Measurements from ENCODE around the gene EEF1A2. TPM values are rescaled to one million over a fixed set of nuclear protein-coding genes. Genes with fewer than 3 reads are reported as not detected.

Gene EEF1A2
- total and polyA plus RNA-seq, 2 experiments from 2014 or later, result 1.3 to 37.1 TPM

DNA sequence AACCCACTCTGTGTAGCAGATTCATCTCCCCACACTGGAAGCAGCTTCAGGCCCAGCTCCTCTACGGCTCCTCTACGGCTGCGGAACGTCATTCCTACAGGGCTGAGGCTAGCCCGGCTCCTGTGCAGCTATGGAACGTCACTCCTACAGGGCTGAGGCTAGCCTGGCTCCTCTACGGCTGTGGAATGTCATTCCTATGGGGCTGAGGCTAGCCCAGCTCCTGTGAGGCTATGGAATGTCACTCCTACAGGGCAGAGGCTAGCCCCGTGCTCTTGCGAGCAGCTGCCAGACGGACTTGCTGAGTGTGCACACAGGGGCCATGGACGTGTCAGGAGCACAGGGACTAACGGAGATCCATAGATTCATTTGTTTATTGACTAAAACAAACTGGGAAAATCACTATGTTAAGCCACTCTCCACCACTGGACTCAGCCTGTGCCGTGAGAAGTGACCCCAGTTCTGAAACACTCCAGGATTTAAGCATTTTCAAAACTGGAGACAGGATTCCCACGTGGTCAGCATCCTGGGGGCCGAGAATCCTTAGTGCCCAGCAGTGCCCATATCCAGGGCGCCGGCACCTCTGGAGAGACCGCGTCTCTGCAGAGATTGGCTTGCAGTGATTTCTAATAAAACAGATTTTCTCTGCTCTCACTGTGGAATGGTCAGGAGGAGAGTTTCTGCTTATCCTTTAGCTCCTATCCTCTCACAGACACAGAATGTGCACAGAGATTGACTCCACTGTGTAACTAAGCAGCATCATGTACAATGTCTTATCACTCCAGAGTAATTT, 31.4 kb downstream of the EEF1A2 start:
- H3K36me3 Mint-ChIP-seq (ENCODE audit: low read depth), result no peaks in the 10 kb centered on the region; the same call in 2 of the 3 replicates
- DNase-seq (ENCODE audit: low spot score) (no peak), ATAC-seq (no peak)
- Histone ChIP-seq H3K79me2 (replicated peaks; ENCODE audit: insufficient read depth) (peaks cover 86% of the 10 kb centered on the region), H3K27me3 (ENCODE audit: insufficient read depth) (no peaks in the 10 kb centered on the region), H3K36me3 (ENCODE audit: insufficient read depth) (no peaks in the 10 kb centered on the region), H3K27ac (ENCODE audit: low read depth) (no peak overlapping the region), H2AFZ (no peak overlapping the region), H3K4me1 (ENCODE audit: insufficient read depth) (peaks cover 7% of the 10 kb centered on the region; the same call in 1 of the 2 replicates), H4K20me1 (replicated peaks; ENCODE audit: insufficient read depth) (no peaks in the 10 kb centered on the region; the same call in none of the 2 replicates), H3F3A (replicated peaks; ENCODE audit: low read depth) (no peaks in the 10 kb centered on the region), H3K4me2 (no peak overlapping the region), H3K9me2 (ENCODE audit: insufficient read depth) (no peaks in the 10 kb centered on the region), H3K4me3 (no peak overlapping the region)
- peaks cover 16% of the 10 kb centered on the region for H3K27me3 Mint-ChIP-seq (ENCODE audit: insufficient read depth, low read depth, poor library complexity)
- H3K4me3 Mint-ChIP-seq, result no peak overlapping the region; the same call in 2 of the 3 replicates
- no peaks in the 10 kb centered on the region for H3K9me3 Mint-ChIP-seq
- TF ChIP-seq, protein P1, sequence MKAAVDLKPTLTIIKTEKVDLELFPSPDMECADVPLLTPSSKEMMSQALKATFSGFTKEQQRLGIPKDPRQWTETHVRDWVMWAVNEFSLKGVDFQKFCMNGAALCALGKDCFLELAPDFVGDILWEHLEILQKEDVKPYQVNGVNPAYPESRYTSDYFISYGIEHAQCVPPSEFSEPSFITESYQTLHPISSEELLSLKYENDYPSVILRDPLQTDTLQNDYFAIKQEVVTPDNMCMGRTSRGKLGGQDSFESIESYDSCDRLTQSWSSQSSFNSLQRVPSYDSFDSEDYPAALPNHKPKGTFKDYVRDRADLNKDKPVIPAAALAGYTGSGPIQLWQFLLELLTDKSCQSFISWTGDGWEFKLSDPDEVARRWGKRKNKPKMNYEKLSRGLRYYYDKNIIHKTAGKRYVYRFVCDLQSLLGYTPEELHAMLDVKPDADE (IDR thresholded peaks at IDR 0.05), result no peak
- H3K4me1 Mint-ChIP-seq, result peaks cover 38% of the 10 kb centered on the region
- H3K27ac Mint-ChIP-seq, result no peak overlapping the region

DNA sequence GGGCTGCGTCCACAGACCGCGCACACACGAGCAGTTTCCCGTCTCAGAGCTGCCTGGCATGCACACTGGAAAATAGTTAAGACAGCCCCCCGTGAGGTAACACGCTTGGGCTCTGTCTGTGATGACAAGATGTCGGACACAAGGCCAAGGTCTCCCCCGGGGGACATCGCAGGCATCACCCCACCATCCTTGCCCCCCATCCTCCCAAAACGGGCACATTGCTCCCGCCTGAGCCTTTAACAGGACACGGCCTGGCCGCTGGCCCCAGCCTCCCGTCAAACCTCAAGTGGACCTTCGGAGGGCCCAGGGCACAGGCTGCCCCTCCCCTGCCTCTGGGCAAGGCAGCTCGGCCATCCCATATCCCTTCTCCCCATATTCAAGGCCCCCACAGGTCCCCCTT, 32.0 kb downstream of the EEF1A2 start:
- Mint-ChIP-seq H3K27ac (no peak overlapping the region), H3K4me3 (no peak overlapping the region; the same call in 2 of the 3 replicates), H3K9me3 (no peaks in the 10 kb centered on the region), H3K4me1 (peaks cover 40% of the 10 kb centered on the region), H3K36me3 (ENCODE audit: low read depth) (no peaks in the 10 kb centered on the region; the same call in 2 of the 3 replicates), H3K27me3 (ENCODE audit: insufficient read depth, low read depth, poor library complexity) (peaks cover 17% of the 10 kb centered on the region)
- Histone ChIP-seq H3K27ac (ENCODE audit: low read depth) (no peak overlapping the region), H3K27me3 (ENCODE audit: insufficient read depth) (no peaks in the 10 kb centered on the region), H3K4me3 (no peak overlapping the region), H3F3A (replicated peaks; ENCODE audit: low read depth) (no peaks in the 10 kb centered on the region), H3K9me2 (ENCODE audit: insufficient read depth) (no peaks in the 10 kb centered on the region), H2AFZ (no peak overlapping the region), H3K4me1 (ENCODE audit: insufficient read depth) (peaks cover 7% of the 10 kb centered on the region; the same call in 1 of the 2 replicates), H3K4me2 (no peak overlapping the region), H4K20me1 (replicated peaks; ENCODE audit: insufficient read depth) (no peaks in the 10 kb centered on the region; the same call in none of the 2 replicates), H3K36me3 (ENCODE audit: insufficient read depth) (no peaks in the 10 kb centered on the region), H3K79me2 (replicated peaks; ENCODE audit: insufficient read depth) (peaks cover 88% of the 10 kb centered on the region)
- no peak for TF ChIP-seq EZH2 (IDR thresholded peaks at IDR 0.05; ENCODE audit: low read depth, unreplicated experiment)
- no peak for TF ChIP-seq POLR2AphosphoS5 (IDR thresholded peaks at IDR 0.05; ENCODE audit: low read depth)
- no peak for TF ChIP-seq CREB1 (CRISPR knock-in tag; IDR thresholded peaks at IDR 0.05; ENCODE audit: low read depth)
- TF ChIP-seq ZNF114 (CRISPR knock-in tag; IDR thresholded peaks at IDR 0.05), result no peak
- no peak for TF ChIP-seq STAT1 (IDR thresholded peaks at IDR 0.05; ENCODE audit: unreplicated experiment)
- ATAC-seq (no peak), DNase-seq (ENCODE audit: low spot score) (no peak)

DNA sequence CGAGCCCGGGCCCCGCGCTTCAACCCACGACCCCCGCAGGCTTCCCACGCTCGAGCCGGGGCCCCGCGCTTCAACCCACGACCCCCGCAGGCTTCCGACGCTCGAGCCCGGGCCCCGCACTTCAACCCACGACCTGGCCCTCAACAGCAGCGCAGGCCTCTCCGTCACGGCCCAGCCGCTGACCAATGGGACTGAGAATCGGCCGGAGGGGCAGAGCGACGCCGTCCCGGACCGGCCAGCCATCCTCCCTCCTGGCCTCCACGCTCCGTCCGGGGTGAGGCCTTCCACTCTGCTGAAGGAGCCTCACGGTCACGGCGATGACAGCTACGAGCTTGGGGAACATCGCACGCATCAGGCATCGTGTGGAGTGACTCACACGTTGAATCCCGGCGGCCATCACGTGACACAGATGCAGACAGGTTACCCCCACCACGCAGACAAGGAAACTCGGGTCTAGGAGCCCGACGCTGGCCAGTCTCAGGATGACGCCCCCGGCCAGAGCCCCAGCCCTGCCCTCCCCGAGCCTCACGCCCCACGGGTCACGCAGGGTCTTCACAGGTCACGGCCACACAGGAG, 32.5 kb downstream of the EEF1A2 start:
- H3K27me3 Mint-ChIP-seq (ENCODE audit: insufficient read depth, low read depth, poor library complexity), result peaks cover 17% of the 10 kb centered on the region
- Histone ChIP-seq H3K36me3 (ENCODE audit: insufficient read depth) (no peaks in the 10 kb centered on the region), H3K4me3 (no peak overlapping the region), H3K79me2 (replicated peaks; ENCODE audit: insufficient read depth) (peaks cover 90% of the 10 kb centered on the region), H3K27ac (ENCODE audit: low read depth) (no peak overlapping the region), H3K4me1 (ENCODE audit: insufficient read depth) (peaks cover 7% of the 10 kb centered on the region; the same call in 1 of the 2 replicates), H4K20me1 (replicated peaks; ENCODE audit: insufficient read depth) (no peaks in the 10 kb centered on the region; the same call in none of the 2 replicates), H3K9me2 (ENCODE audit: insufficient read depth) (no peaks in the 10 kb centered on the region), H3F3A (replicated peaks; ENCODE audit: low read depth) (no peaks in the 10 kb centered on the region), H3K27me3 (ENCODE audit: insufficient read depth) (no peaks in the 10 kb centered on the region), H3K4me2 (no peak overlapping the region), H2AFZ (no peak overlapping the region)
- no peak overlapping the region for H3K4me3 Mint-ChIP-seq
- no peak for TF ChIP-seq NANOG (IDR thresholded peaks at IDR 0.05; ENCODE audit: borderline replicate concordance)
- TF ChIP-seq CREB1 (CRISPR knock-in tag; IDR thresholded peaks at IDR 0.05; ENCODE audit: low read depth), result no peak
- TF ChIP-seq, protein P2, sequence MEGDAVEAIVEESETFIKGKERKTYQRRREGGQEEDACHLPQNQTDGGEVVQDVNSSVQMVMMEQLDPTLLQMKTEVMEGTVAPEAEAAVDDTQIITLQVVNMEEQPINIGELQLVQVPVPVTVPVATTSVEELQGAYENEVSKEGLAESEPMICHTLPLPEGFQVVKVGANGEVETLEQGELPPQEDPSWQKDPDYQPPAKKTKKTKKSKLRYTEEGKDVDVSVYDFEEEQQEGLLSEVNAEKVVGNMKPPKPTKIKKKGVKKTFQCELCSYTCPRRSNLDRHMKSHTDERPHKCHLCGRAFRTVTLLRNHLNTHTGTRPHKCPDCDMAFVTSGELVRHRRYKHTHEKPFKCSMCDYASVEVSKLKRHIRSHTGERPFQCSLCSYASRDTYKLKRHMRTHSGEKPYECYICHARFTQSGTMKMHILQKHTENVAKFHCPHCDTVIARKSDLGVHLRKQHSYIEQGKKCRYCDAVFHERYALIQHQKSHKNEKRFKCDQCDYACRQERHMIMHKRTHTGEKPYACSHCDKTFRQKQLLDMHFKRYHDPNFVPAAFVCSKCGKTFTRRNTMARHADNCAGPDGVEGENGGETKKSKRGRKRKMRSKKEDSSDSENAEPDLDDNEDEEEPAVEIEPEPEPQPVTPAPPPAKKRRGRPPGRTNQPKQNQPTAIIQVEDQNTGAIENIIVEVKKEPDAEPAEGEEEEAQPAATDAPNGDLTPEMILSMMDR (conservative IDR thresholded peaks at IDR 0.05; ENCODE audit: low read depth in 2 of 2), result no peak
- no peaks in the 10 kb centered on the region for H3K9me3 Mint-ChIP-seq
- peaks cover 42% of the 10 kb centered on the region for H3K4me1 Mint-ChIP-seq
- H3K36me3 Mint-ChIP-seq (ENCODE audit: low read depth), result no peaks in the 10 kb centered on the region; the same call in 2 of the 3 replicates
- H3K27ac Mint-ChIP-seq, result peak overlapping the region; percentile 78; the same call in 1 of the 2 replicates
- DNase-seq (ENCODE audit: low spot score), result no peak
- no peak for ATAC-seq

Measured in GM23338 (cell line).